Thoracic aorta (tissue), 2 donors: ENCODE measurements around the gene NDUFAF8. TPM values are rescaled to one million over a fixed set of nuclear protein-coding genes. Genes with fewer than 3 reads are reported as not detected.
A peak's percentile ranks its signal among the peaks of the same experiment; 100 is the strongest.

Source experiments
- ATAC-seq: fragments of 150-250 bp; one replicate; pipeline ENCODE4 v1.8.0; 2017; ENCODE audit warnings: low read depth; ENCODE audit not compliant: insufficient number of reproducible peaks, low FRiP score
- DNase-seq: peaks from one replicate; pipeline ENCODE4 v3.0.0-alpha.2; 2020; ENCODE audit warnings: low spot score
- H3K27ac ChIP-seq, 2 donors: fragments of 200-600 bp; sonication (generic); 1 replicate in 1 of 2; 2 replicates in 1 of 2; pipeline ENCODE4 v1.5.1; 2016; ENCODE audit warnings: mild to moderate bottlenecking in 2 of 2, moderate library complexity in 2 of 2
- H3K27me3 ChIP-seq: fragments of 200-600 bp; sonication (generic); replicated peaks from 2 replicates; pipeline ENCODE4 v1.6.0; 2016; ENCODE audit warnings: mild to moderate bottlenecking; ENCODE audit not compliant: insufficient read depth
- H3K36me3 ChIP-seq: fragments of 200-600 bp; sonication (generic); one replicate; pipeline ENCODE4 v1.5.1; 2016
- H3K4me1 ChIP-seq, 2 donors: fragments of 200-600 bp; sonication (generic); 1 replicate in 1 of 2; 2 replicates in 1 of 2; pipeline versions ENCODE4 v1.5.1 to v1.6.0; 2016; ENCODE audit warnings: low read depth in 2 of 2, mild to moderate bottlenecking in 1 of 2; ENCODE audit not compliant: control insufficient read depth in 1 of 2
- H3K4me3 ChIP-seq: fragments of 200-600 bp; sonication (generic); 2 replicates; pipeline ENCODE4 v1.5.1; 2016; ENCODE audit warnings: mild to moderate bottlenecking
- H3K9me3 ChIP-seq: fragments of 200-600 bp; sonication (generic); 2 replicates; pipeline ENCODE4 v1.5.1; 2016
- total RNA-seq, 2 donors: library from RNA; depleted of rRNA; stranded (reverse); fragments of >200 nt; gene quantifications; one replicate each; pipeline versions ENCODE4 v1.1.0 to v1.2.3, GENCODE V29; 2016
- TF ChIP-seq, protein P1 (sequence below): fragments of 200-600 bp; sonication (generic); IDR thresholded peaks from one replicate; pipeline ENCODE4 v1.5.1; 2019; ENCODE audit warnings: antibody characterized with exemption

Gene NDUFAF8
- total RNA-seq, 2 donors from 2014 or later, result 17.8 to 19.5 TPM

- H3K27ac ChIP-seq, result no peak overlapping the region
- TF ChIP-seq, protein P1, sequence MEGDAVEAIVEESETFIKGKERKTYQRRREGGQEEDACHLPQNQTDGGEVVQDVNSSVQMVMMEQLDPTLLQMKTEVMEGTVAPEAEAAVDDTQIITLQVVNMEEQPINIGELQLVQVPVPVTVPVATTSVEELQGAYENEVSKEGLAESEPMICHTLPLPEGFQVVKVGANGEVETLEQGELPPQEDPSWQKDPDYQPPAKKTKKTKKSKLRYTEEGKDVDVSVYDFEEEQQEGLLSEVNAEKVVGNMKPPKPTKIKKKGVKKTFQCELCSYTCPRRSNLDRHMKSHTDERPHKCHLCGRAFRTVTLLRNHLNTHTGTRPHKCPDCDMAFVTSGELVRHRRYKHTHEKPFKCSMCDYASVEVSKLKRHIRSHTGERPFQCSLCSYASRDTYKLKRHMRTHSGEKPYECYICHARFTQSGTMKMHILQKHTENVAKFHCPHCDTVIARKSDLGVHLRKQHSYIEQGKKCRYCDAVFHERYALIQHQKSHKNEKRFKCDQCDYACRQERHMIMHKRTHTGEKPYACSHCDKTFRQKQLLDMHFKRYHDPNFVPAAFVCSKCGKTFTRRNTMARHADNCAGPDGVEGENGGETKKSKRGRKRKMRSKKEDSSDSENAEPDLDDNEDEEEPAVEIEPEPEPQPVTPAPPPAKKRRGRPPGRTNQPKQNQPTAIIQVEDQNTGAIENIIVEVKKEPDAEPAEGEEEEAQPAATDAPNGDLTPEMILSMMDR, result no peak
- no peak for DNase-seq
Measured at GRCh38 chr17:81219476-81220180, 19.5 kb upstream of the NDUFAF8 start.

DNA sequence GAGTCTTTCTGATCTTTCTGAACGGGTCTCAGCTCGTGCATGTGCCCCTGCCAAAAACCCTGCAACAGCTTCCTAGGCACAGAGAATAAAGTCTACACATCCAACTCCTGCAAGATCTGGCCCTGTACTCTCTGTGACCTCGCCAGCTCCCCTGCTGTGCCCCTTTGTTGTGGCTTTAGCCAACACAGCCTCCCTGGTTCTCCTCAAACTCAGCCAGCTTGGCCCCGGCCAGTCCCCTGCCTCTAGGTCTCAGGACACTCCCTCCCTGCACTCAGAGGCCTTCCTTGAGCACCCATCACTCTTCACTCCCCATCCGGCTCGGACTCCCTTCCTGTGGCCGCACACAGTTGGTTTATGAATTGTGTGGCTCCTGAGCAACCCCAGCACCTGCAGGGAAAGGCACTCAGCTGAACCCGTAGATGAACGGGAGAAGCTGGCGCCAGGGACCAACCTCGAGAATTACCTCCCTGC lies 17.7 kb upstream of the NDUFAF8 start:
- DNase-seq (no peak), ATAC-seq (no peak)
- TF ChIP-seq, protein P1, result no peak
- H3K36me3 ChIP-seq, result no peaks in the 10 kb centered on the region
- H3K4me3 ChIP-seq, result no peak overlapping the region
- H3K4me1 ChIP-seq, result peaks cover 10 to 15% of the 10 kb centered on the region in 2 donors
- H3K27me3 ChIP-seq, result no peaks in the 10 kb centered on the region
- no peaks in the 10 kb centered on the region for H3K9me3 ChIP-seq
- no peak overlapping the region for H3K27ac ChIP-seq

More at GRCh38 chr17:81219476-81220180, 19.5 kb upstream of the NDUFAF8 start:
- H3K36me3 ChIP-seq, result no peaks in the 10 kb centered on the region
- peaks cover 10 to 15% of the 10 kb centered on the region in 2 donors for H3K4me1 ChIP-seq
- no peak overlapping the region for H3K4me3 ChIP-seq
- no peak for ATAC-seq
- H3K9me3 ChIP-seq, result no peaks in the 10 kb centered on the region
- no peaks in the 10 kb centered on the region for H3K27me3 ChIP-seq

GRCh38 chr17:81221842-81222619 lies 17.1 kb upstream of the NDUFAF8 start:
- TF ChIP-seq, protein P1, result no peak
- Histone ChIP-seq H3K9me3 (no peaks in the 10 kb centered on the region), H3K36me3 (no peaks in the 10 kb centered on the region), H3K4me3 (peak overlapping the region; percentile 87), H3K4me1 (peaks cover 10 to 15% of the 10 kb centered on the region in 2 donors), H3K27ac (no peak overlapping the region), H3K27me3 (no peaks in the 10 kb centered on the region)
- peak; percentile 7 for ATAC-seq
- no peak for DNase-seq

DNA sequence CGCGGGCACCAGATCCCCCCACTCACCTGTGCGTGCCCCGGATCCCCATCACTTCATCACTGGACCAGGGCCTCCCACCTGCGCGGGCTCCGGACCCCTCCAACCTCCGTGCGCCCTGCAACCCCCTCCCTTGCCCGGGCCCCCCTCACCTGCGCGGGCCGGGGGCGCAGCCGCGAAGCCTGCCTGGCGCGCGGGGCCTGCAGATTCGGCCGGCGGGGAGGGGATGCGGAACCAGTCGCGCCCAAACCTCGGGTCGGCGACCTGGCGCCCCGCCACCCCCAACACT lies 16.6 kb upstream of the NDUFAF8 start:
- DNase-seq (no peak), ATAC-seq (no peak)
- Histone ChIP-seq H3K4me3 (peak overlapping the region; percentile 87), H3K9me3 (no peaks in the 10 kb centered on the region), H3K27me3 (no peaks in the 10 kb centered on the region), H3K4me1 (peaks cover 10 to 15% of the 10 kb centered on the region in 2 donors), H3K36me3 (no peaks in the 10 kb centered on the region), H3K27ac (no peak overlapping the region)
- TF ChIP-seq, protein P1, result no peak
